ENCODE data around the gene HNRNPL.
"Not testable (repeated sequence)": the region's sequence is repeated elsewhere in the genome, so short reads cannot be mapped to it uniquely, and the experiment has no call there.

Gene HNRNPL

DNA sequence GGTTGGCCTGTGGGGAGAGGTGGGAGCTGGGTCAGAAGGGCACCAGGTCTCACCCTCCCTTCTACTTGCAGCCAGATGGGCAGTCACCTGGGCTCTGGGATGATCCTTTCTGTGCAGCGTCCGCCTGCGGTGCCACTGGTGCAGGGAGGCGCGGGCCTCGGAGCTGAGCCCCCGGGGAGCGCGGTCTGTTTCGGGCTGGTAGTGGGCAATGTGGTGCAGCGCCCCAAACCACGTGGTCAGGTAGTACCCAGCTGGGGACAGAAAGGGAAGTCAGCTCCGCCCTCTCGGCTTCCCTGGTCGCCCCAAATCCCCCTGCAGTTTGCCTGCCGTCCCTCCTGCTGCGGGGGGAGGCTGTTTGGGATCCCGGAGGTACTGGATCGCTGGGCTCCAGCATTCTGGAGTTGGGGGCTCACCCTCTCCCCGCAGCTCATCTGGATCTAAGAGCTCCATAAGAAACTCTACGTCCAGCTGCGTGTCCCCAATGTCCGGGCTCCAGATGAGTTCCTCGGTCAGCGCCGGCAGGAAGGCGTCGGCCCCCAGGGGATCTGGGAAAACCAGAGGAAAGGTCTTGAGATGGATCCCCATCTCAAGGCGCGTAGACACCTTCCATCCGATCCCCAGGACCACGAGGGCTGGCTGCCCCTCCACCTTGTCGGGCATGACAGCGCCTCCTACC is 19.5 kb upstream of the HNRNPL start:
- no peak for DNase-seq

DNA sequence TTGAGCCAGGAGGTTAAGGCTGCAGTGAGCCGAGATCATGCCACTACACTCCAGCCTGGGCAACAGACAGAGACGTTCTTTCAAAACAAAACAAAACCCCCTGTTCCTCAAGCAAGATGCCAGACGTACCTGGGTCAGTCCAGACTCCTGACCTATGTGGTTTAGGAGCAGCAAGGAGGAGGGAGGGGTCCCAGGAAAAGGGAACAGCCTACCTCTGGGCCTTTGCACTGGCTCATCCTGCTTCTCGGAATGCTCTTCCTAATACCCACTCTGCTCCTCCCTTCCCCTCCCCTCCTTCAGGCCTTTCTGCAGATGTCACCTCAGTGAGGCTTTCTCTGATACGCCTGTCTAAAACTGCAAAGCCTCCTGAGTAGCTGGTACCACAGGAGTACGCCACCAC is 18.8 kb upstream of the HNRNPL start:
- DNase-seq, result no peak

DNA sequence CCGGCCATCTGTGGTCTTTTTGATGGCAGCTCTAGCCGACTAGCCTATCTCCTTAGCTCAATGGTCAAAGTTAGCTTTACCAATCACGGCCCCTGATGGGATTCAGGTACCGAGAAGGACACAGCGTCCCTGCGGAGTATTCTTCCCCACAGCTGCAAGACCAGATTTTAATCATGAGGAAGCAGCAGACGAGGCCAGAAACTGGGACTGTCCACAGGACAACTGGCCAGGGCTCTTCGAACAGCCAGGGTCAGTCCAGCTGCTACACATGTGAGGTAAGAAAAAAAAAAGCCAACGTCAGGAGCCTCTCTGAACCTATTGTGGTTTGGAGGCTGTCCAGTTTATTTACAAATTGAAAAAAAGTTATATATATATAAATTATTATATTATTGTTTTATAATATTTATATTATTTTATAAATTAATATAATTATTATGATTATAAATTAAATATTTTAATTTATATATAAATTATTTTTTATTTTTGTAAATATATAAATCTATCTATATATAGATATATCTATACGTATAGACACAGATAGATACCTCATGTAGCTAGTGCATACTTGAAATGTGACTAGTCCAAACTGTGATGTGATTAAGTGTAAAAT is 17.5 kb upstream of the HNRNPL start:
- no peak for DNase-seq

- DNase-seq, result peak; percentile 69 to 82
Observed at GRCh38 chr19:38862321-38863059, 12.7 kb upstream of the HNRNPL start.

DNA sequence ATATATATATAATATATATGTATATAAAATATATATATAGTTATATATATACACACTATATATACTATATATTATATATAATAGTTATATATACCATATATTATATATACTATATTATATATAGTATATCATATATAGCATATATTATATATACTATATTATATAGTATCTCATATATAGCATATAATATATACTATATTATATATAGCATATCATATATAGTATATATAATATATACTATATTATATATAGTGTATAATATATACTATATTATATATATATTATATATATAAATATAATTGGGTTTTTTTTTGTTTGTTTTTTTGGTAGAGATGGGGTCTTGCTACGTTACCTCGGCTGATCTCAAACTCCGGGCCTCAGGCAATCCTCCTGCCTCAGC is 11.6 kb upstream of the HNRNPL start:
- no peak for DNase-seq

GRCh38 chr19:38859631-38860204 is 9.9 kb upstream of the HNRNPL start:
- DNase-seq, result not testable (repeated sequence)

GRCh38 chr19:38856813-38857212 is 7.0 kb upstream of the HNRNPL start:
- DNase-seq, result no peak

DNA sequence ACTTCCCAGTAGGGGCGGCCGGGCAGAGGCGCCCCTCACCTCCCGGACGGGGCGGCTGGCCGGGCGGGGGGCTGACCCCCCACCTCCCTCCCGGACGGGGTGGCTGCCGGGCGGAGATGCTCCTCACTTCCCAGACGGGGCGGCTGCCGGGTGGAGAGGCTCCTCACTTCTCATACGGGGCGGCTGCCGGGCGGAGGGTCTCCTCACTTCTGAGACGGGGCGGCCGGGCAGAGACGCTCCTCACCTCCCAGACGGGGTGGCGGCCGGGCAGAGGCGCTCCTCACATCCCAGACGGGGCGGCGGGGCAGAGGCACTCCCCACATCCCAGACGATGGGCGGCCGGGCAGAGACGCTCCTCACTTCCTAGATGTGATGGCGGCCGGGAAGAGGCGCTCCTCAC is 6.0 kb upstream of the HNRNPL start:
- DNase-seq, result not testable (repeated sequence)

DNA sequence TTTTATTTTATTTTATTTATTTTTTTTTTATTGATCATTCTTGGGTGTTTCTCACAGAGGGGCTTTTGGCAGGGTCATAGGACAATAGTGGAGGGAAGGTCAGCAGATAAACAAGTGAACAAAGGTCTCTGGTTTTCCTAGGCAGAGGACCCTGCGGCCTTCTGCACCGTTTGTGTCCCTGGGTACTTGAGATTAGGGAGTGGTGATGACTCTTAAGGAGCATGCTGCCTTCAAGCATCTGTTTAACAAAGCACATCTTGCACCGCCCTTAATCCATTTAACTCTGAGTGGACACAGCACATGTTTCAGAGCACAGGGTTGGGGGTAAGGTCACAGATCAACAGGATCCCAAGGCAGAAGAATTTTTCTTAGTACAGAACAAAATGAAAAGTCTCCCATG is 5.2 kb upstream of the HNRNPL start:
- not testable (repeated sequence) for DNase-seq

GRCh38 chr19:38853214-38853613 is 3.4 kb upstream of the HNRNPL start:
- DNase-seq, result no peak

GRCh38 chr19:38852231-38853044 is 2.7 kb upstream of the HNRNPL start:
- DNase-seq, result no peak

GRCh38 chr19:38851622-38852230 is 1.9 kb upstream of the HNRNPL start:
- DNase-seq, result peak; percentile 33 to 93

GRCh38 chr19:38850976-38851621 is 1.3 kb upstream of the HNRNPL start:
- no peak for DNase-seq

- DNase-seq, result peak in 1 of 2 experiments; percentile 100
Observed at GRCh38 chr19:38850436-38850975, 720 bp upstream of the HNRNPL start.

DNA sequence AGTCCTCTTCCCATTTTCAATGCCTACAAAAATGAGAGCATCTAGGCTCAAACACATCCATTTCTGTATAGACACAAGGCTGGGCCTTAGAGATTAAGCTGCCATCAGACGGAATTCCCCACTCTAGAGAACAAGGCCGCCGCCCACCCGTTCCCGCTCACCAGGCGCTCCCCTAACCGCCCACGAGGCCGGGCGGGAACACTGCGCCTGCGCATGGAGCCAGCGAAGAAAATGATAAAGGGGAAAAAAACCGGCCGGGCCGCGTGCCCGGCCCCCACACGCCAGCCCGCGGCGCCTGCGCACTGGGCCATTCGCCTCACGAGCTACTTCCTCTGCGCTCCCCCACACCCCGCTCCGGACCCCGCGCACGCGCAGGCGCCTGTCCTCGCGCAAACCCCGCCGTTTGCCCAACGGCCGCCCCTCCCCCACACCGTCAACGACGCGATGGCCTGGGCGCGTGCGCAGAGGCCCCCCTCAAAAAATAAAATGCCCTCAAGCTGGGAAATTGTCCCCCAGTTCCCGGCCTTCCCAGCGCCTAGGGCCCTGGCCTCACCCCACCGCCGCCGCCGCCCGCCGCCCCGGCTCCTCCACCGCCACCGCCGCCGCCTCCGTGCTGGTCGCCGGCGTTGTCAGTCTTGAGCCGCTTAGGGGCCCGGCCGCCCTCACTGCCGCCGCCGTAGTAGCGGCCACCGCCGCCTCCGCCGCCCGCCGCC is 483 bp downstream of the HNRNPL start:
- DNase-seq, result peak; percentile 82 to 95

- no peak for DNase-seq
Observed at GRCh38 chr19:38848299-38849146, 1.3 kb downstream of the HNRNPL start.

DNA sequence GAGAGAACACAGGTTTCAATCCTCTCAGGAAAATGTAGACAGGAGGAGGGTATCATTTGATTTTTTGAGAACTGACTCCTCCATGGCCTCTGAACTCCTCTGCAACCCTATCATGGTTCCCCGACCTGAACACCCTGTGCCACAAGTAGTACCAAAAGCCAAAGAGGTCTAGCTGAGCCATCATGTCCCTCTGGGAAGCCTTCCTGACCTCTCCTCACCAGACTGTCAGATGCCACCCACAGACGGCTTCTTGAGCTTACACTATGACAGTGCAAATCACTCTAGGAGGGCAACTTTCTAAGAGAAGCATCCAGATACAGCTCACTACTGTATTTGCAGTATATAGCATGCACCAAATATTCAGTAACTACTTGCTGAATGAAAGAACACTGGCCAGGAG is 3.7 kb downstream of the HNRNPL start:
- DNase-seq, result no peak

DNA sequence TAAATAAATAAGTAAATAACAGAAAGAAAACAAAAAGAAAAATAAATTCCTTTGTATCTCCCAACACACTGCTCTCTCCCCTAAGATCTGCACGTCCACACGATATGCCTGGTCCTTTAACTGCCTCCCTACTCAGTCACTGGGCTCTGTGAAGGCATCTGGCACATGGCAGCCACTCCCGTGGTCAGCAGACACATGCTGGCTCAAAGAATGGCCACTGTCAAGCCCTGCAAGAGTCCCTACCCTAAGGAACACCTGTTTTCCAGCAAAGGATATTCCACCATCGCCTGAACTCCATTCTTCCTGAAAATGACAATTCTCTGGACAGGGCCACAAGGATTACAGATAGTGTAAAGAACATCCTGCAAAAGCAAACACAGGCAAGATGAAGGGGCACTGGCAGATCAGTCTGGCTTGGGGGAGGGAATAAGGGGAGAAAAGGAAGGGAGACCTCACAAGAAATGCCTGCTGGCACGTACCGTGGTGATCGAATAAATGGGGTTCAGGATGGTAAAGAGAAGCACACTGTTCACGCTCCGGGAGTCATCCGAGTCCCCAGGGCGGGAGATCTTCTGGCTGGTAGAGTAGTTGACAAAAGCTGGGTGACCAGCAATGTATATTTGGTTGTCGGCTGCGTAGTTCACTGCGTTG is 4.3 kb downstream of the HNRNPL start:
- DNase-seq, result no peak

DNA sequence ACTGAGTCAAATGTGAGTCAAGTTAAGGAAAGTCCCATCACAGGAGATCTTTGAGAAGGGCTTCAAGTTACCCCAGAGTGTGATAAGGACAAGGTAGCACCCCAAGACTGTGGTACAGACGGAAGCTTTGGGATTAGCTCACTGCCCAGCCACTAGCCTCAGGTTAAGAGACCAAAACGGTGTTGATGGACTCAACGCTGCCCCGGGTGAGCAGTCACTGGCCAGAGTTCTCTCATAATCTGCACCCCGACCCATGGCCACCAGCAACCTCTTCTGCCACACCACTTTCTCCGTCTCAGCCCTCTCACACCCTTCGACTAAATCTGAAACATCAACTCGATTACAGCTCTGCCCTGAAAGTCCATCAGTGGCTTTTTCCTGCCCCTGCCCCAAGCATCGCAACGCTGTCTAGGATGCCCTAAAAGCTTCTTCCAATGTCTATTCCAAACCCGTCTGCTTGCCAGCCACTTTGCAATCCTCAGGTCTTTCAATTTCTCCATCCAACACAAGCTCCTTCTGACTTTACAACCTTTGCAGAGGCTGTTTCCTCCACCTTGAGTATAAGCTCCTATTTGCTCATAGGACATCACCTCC is 5.6 kb downstream of the HNRNPL start:
- no peak for DNase-seq
